Adrenal gland (tissue), 12 donors: Measurements from ENCODE around the gene FAM229A. TPM values are rescaled to one million over a fixed set of nuclear protein-coding genes. Genes with fewer than 3 reads are reported as not detected.
A peak's percentile ranks its signal among the peaks of the same experiment; 100 is the strongest.

ENCODE experiments used
- DNase-seq, 7 donors: peaks; one replicate each; pipeline ENCODE4 v3.0.0-alpha.2; 2019 to 2020
- H3K27ac ChIP-seq, 5 donors: fragments of 200-600 bp; sonication (generic) in 4 of 5; 1 replicate in 3 of 5; 2 replicates in 2 of 5; pipeline versions ENCODE4 v1.5.1 to v1.8.0; 2016 to 2020; ENCODE audit warnings: mild to moderate bottlenecking in 1 of 5
- H3K27me3 ChIP-seq: fragments of 200-600 bp; 2 replicates; pipeline ENCODE4 v1.8.0; 2021
- H3K36me3 ChIP-seq, 2 donors: fragments of 200-600 bp; replicated peaks in 1 of 2; 1 replicate in 1 of 2; 2 replicates in 1 of 2; pipeline versions ENCODE4 v1.5.1 to v1.8.0; 2018 to 2022
- H3K4me1 ChIP-seq, 2 donors: fragments of 200-600 bp; replicated peaks in 1 of 2; 1 replicate in 1 of 2; 2 replicates in 1 of 2; pipeline versions ENCODE4 v1.5.1 to v1.8.0; 2018 to 2021
- H3K4me3 ChIP-seq, 4 donors: fragments of 200-600 bp; sonication (generic) in 3 of 4; one replicate each; pipeline ENCODE4 v1.5.1; 2016 to 2018
- H3K9me3 ChIP-seq, 3 donors: fragments of 200-600 bp; sonication (generic) in 1 of 3; replicated peaks in 1 of 3; 1 replicate in 2 of 3; 2 replicates in 1 of 3; pipeline versions ENCODE4 v1.5.1 to v1.8.0; 2016 to 2021
- POLR2A ChIP-seq, 2 donors: fragments of 450-650 bp; IDR thresholded peaks; one replicate each; pipeline ENCODE4 v1.6.1; 2017; ENCODE audit warnings: antibody characterized with exemption in 2 of 2, mild to moderate bottlenecking in 2 of 2, moderate library complexity in 1 of 2
- WGBS, 4 donors: extraction: QIAGEN DNeasy Blood & Tissue Kit in 2 of 4; methylation state at CpG; one replicate each; pipeline versions ENCODE4 v1.1.5 to v1.1.7; 2013 to 2017; 5-methylcytosine and 5-hydroxymethylcytosine counted together
- intact Hi-C, 2 donors: fragments of 100-400 bp; cut with DNase I; formaldehyde crosslinking; loops; one replicate each; pipeline versions ENCODE4 v1.14.1 to v1.15.0; 2022 to 2023
- polyA plus RNA-seq, 3 donors: library from polyadenylated mRNA; stranded (reverse); fragments of 200-250 nt in 2 of 3; fragments of 350-450 nt in 1 of 3; fragmentation: Illumina TruSeq in 1 of 3; extraction: RNeasy Lipid Tissue Mini Kit (QIAGEN cat#74804) in 1 of 3; gene quantifications; one replicate each; pipeline ENCODE4 v1.2.3, GENCODE V29; 2013 to 2014
- total RNA-seq, 9 donors: library from RNA; depleted of rRNA in 4 of 9; stranded (reverse); fragments of >200 nt in 4 of 9; fragments of 120-200 nt in 1 of 9; fragmentation: NEBNext Ultra II Directional in 1 of 9; extraction: Animal tissue kit (Norgen Biotek cat#: 25700) in 1 of 9; gene quantifications; one replicate each; pipeline versions ENCODE4 v1.1.0 to v1.2.4, GENCODE V29; 2013 to 2023
- TF ChIP-seq, protein P1 (sequence below), 6 experiments: fragments of 450-650 bp in 4 of 6; fragments of 200-600 bp in 2 of 6; sonication (generic) in 1 of 6; IDR thresholded peaks; 1 replicate in 5 of 6; 2 replicates in 1 of 6; pipeline versions ENCODE4 v1.5.1 to v1.8.0; 2016 to 2021; ENCODE audit warnings: antibody characterized with exemption in 6 of 6, mild to moderate bottlenecking in 2 of 6, moderate library complexity in 1 of 6
- donor health status: healthy with polysubstance abuse.
- donor health status: Bipolar disorder and iron deficiency.
- donor health status: DM: yes; HTN: yes; CAD: no.
- donor health status: DM: no; HTN: no; CAD: no.
- donor health status: DM: no; HTN: no; CAD: no.
- donor health status: DM: yes; HTN: yes; CAD: no.

The FAM229A gene
- total and polyA plus RNA-seq, 12 donors: 1.3 to 110 (median 7.0) TPM

DNA sequence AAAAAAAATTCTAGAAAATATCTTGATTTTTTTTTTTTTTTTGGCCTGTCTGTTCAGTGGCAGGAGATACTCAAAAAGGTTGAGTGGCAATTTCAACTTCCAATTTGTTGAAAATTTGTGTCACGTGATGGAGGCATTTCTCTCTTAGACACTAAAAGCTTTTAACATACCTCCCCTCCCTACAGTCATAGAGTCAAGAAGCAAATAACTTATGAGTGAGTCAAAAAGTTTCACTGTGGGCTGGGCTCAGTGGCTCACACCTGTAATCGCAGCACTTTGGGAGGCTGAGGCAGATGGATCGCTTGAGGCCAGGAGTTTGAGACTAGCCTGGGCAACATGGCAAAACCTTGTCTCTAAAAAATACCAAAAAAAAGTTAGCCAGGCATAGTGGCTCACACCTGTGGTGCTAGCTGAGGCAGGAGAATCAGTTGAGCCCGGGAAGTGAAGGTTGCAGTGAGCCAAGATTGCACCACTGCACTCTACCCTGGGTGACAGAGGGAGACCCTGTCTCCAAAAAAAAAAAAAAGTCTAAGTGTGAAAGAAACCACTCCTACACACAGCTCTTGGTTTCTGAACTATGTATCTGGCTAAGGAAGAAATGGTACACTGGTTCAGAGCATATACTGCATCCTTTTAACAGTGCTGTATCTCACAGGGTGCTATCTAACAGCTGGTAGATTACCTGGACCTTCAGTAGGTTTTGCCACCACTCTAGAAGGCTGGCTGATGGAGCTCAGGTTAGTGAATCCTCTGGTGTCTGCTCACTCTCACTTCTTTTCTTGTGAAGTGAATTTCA, 43.6 kb upstream of the FAM229A start:
- no peak overlapping the region for H3K4me3 ChIP-seq
- no peak for DNase-seq
- intact Hi-C loops: no loop called here
- H3K27ac ChIP-seq: no peak overlapping the region
- H3K27me3 ChIP-seq: no peaks in the 10 kb centered on the region
- WGBS, 4 donors: 82 to 91% (median 90%) methylated on average over 4 of the region's 4 CpGs
- H3K9me3 ChIP-seq: no peaks in the 10 kb centered on the region
- H3K36me3 ChIP-seq: no peaks in the 10 kb centered on the region
- TF ChIP-seq, protein P1, sequence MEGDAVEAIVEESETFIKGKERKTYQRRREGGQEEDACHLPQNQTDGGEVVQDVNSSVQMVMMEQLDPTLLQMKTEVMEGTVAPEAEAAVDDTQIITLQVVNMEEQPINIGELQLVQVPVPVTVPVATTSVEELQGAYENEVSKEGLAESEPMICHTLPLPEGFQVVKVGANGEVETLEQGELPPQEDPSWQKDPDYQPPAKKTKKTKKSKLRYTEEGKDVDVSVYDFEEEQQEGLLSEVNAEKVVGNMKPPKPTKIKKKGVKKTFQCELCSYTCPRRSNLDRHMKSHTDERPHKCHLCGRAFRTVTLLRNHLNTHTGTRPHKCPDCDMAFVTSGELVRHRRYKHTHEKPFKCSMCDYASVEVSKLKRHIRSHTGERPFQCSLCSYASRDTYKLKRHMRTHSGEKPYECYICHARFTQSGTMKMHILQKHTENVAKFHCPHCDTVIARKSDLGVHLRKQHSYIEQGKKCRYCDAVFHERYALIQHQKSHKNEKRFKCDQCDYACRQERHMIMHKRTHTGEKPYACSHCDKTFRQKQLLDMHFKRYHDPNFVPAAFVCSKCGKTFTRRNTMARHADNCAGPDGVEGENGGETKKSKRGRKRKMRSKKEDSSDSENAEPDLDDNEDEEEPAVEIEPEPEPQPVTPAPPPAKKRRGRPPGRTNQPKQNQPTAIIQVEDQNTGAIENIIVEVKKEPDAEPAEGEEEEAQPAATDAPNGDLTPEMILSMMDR (IDR thresholded peaks at IDR 0.05): no peak
- TF ChIP-seq POLR2A (IDR thresholded peaks at IDR 0.05): no peak
- peaks cover 0 to 6% of the 10 kb centered on the region in 2 donors for H3K4me1 ChIP-seq

DNA sequence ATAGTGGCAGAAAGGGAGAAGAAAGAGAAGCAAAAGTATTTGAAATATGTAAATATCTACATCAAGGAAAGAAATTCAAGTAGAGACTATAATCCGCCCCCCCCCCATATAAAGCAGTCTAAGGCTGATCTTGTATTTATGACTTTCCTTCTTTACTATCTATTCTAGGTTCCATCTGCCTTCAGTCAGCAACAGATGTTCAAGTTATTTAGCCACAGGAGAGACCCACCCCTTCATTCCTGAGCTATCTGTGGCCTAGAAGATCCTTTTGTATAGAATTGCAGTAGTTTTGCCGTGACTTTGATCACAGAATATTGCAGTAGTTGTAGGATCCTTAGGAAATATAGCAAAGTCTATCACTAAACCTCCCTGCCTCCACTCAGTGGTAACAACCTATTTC, 42.7 kb upstream of the FAM229A start:
- DNase-seq: no peak
- Histone ChIP-seq H3K4me1 (peaks cover 0 to 11% of the 10 kb centered on the region in 2 donors), H3K27me3 (no peaks in the 10 kb centered on the region), H3K27ac (no peak overlapping the region), H3K4me3 (no peak overlapping the region), H3K36me3 (no peaks in the 10 kb centered on the region), H3K9me3 (no peaks in the 10 kb centered on the region)
- intact Hi-C loops: no loop called here
- 38 to 40% (median 38%) methylated on average over 2 of the region's 2 CpGs for WGBS, 4 donors
- TF ChIP-seq, protein P1 (IDR thresholded peaks at IDR 0.05): no peak
- TF ChIP-seq POLR2A (IDR thresholded peaks at IDR 0.05): no peak

DNA sequence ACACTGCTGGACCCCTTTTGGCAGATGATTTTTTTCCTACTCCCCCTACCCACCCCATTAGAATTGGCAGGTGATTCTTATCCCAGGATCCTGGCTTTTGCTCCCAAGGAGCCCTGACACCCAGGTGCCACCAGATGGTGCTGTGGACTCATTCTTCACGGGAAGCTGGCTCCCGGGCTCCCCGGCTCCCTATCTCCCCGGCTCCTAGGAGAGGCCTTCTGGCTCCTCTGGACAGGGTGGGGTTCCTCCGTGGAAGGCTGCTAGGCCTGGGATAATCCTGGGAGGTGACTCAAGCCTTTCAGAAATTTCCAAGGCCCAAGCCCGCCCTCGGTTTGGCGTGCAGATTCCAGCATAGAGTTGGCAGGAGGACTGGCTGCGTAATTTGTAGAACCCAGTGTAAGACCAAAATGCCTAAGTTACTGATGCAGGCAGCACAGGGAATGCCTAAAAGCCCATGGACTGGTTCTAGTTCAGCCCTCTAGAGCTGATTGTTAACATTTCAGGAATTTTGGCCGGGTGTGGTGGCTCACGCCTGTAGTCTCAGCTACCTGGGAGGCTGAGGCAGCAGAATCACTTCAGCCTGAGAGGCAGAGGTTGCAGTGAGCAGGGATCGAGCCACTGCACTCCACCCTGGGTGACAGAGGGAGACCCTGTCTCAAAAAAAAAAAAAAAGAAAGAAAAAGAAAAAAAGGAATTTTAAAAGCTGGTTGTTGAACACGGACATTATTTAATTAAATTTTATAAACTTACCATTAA, 38.8 kb upstream of the FAM229A start:
- intact Hi-C loops: no loop called here
- Histone ChIP-seq H3K36me3 (no peaks in the 10 kb centered on the region), H3K4me1 (peaks cover 0 to 11% of the 10 kb centered on the region in 2 donors), H3K27me3 (no peaks in the 10 kb centered on the region), H3K4me3 (no peak overlapping the region), H3K9me3 (no peaks in the 10 kb centered on the region), H3K27ac (peak overlapping the region in 3 of 5 donors; percentile 59 to 79 (median 67))
- 30 to 38% (median 35%) methylated on average over 12 to 13 of the region's 13 CpGs for WGBS, 4 donors
- TF ChIP-seq, protein P1 (IDR thresholded peaks at IDR 0.05): peak; percentile 83 to 95 (median 85)
- no peak for TF ChIP-seq POLR2A (IDR thresholded peaks at IDR 0.05)
- peak; percentile 86 to 94 (median 91) for DNase-seq

DNA sequence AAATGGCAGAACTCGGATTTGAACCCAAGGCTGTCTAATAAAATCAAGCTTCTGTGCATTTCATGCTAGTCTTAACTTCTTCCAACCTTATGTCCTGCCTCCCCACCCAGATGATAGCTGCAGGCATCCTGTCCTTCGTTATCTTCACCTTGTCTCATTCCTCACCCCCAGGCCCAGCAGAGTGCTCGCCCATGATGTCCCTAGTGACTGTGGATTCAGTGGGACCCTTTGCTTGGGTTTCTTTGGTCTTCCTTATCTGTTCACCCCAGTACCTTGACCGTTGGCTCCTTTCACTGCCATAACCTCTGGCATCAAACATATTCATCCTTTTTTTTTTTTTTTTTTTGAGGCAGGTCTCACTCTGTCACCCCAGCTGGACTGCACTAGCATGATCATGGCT, 37.6 kb upstream of the FAM229A start:
- Histone ChIP-seq H3K9me3 (no peaks in the 10 kb centered on the region), H3K27me3 (no peaks in the 10 kb centered on the region), H3K27ac (no peak overlapping the region), H3K36me3 (no peaks in the 10 kb centered on the region), H3K4me3 (no peak overlapping the region), H3K4me1 (peaks cover 0 to 18% of the 10 kb centered on the region in 2 donors)
- WGBS, 4 donors: 62 to 77% (median 76%) methylated on average over 4 of the region's 4 CpGs
- TF ChIP-seq, protein P1 (IDR thresholded peaks at IDR 0.05): no peak
- TF ChIP-seq POLR2A (IDR thresholded peaks at IDR 0.05): no peak
- DNase-seq: no peak
- intact Hi-C loops: no loop called here
